ENCODE data around the gene CNTN1.

DNA sequence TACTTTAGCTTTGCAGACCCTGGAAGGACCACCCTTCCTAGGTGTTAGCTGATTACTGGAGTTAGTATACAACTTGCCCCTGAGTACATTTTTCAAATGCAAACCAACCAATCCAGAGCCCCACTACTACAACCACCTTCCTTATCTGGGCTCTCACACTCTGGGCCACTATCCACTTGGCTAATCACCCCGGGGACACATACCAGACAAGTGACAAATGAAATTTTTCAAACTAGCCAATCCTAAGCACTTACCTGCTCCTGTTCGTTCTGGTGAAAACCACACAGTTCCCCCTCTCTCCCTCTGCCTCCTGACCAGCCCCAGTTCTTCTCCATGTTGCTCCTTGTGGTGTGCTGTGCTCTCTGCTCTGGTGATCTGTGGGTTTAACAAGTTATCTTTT lies 140.4 kb downstream of the CNTN1 start:
- TF ChIP-seq POLR2AphosphoS5 (IDR thresholded peaks at IDR 0.05; ENCODE audit: low read depth, low read length) (no peak), POLR2A (IDR thresholded peaks at IDR 0.05; ENCODE audit: low read depth, low read length) (no peak)
